ENCODE data around the gene PPIL1.
"Not testable (repeated sequence)": the region's sequence is repeated elsewhere in the genome, so short reads cannot be mapped to it uniquely, and the experiment has no call there.

Gene PPIL1

GRCh38 chr6:36814249-36814648 lies 60.4 kb downstream of the PPIL1 start:
- H3K4me3 ChIP-seq (ENCODE audit: low read depth, low read length) = no peak overlapping the region
- TF ChIP-seq CTCF (IDR thresholded peaks at IDR 0.05; ENCODE audit: borderline replicate concordance, insufficient read depth, low read depth, low read length) = no peak

GRCh38 chr6:36813526-36813925 lies 61.1 kb downstream of the PPIL1 start:
- no peak overlapping the region for H3K4me3 ChIP-seq (ENCODE audit: low read depth, low read length)
- TF ChIP-seq CTCF (IDR thresholded peaks at IDR 0.05; ENCODE audit: borderline replicate concordance, insufficient read depth, low read depth, low read length) = no peak

- not testable (repeated sequence) for H3K4me3 ChIP-seq (ENCODE audit: low read depth, low read length)
These were observed 61.6 kb downstream of the PPIL1 start for GRCh38 chr6:36813047-36813446.

GRCh38 chr6:36809941-36810803 lies 64.4 kb downstream of the PPIL1 start:
- TF ChIP-seq CTCF (IDR thresholded peaks at IDR 0.05; ENCODE audit: borderline replicate concordance, insufficient read depth, low read depth, low read length) = no peak
- no peak overlapping the region for H3K4me3 ChIP-seq (ENCODE audit: low read depth, low read length)

- no peak for TF ChIP-seq CTCF (IDR thresholded peaks at IDR 0.05; ENCODE audit: borderline replicate concordance, insufficient read depth, low read depth, low read length)
- no peak overlapping the region for H3K4me3 ChIP-seq (ENCODE audit: low read depth, low read length)
These were observed 65.4 kb downstream of the PPIL1 start for GRCh38 chr6:36809156-36809555.

- no peak for TF ChIP-seq CTCF (IDR thresholded peaks at IDR 0.05; ENCODE audit: borderline replicate concordance, insufficient read depth, low read depth, low read length)
- no peak overlapping the region for H3K4me3 ChIP-seq (ENCODE audit: low read depth, low read length)
These were observed 66.0 kb downstream of the PPIL1 start for GRCh38 chr6:36808634-36809033.

- H3K4me3 ChIP-seq (ENCODE audit: low read depth, low read length) = no peak overlapping the region
- TF ChIP-seq CTCF (IDR thresholded peaks at IDR 0.05; ENCODE audit: borderline replicate concordance, insufficient read depth, low read depth, low read length) = no peak
These were observed 66.9 kb downstream of the PPIL1 start for GRCh38 chr6:36807750-36808149.

Measured in GM12875 (cell line).